HL-60 (cell line): ENCODE results near the gene SETBP1.

Experiments used
- POLR2AphosphoS5 ChIP-seq: IDR thresholded peaks from 2 replicates; pipeline ENCODE4 v1.6.1; 2012; ENCODE audit warnings: low read depth
- TF ChIP-seq, protein P1 (sequence below): IDR thresholded peaks from 2 replicates; pipeline ENCODE4 v1.6.1; 2012; ENCODE audit warnings: low read depth; ENCODE audit not compliant: insufficient replicate concordance
- TF ChIP-seq, protein P2 (sequence below): IDR thresholded peaks from one replicate; pipeline ENCODE4 v1.5.1; 2011; ENCODE audit warnings: low read length, control low read depth, inconsistent platforms; ENCODE audit not compliant: insufficient read depth

DNA sequence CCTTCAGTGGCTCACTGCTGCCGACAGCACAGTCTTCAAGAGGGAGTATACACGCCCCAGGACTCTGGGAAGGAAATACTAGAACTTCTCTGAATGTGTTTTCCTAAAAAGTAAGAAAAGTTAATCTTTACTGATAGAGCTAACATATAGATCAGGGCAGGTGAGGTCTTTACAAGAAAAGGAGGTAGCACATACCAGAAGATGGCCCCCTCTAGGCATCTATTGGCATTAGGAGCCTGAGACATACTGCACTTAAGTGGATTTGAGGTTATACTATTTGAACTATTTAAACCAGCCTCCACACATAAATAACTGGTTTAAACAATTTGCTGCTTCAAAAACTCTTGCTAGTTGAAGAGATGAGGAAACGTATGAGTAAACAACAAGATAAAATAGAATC lies 406.1 kb downstream of the SETBP1 start:
- TF ChIP-seq, protein P1, sequence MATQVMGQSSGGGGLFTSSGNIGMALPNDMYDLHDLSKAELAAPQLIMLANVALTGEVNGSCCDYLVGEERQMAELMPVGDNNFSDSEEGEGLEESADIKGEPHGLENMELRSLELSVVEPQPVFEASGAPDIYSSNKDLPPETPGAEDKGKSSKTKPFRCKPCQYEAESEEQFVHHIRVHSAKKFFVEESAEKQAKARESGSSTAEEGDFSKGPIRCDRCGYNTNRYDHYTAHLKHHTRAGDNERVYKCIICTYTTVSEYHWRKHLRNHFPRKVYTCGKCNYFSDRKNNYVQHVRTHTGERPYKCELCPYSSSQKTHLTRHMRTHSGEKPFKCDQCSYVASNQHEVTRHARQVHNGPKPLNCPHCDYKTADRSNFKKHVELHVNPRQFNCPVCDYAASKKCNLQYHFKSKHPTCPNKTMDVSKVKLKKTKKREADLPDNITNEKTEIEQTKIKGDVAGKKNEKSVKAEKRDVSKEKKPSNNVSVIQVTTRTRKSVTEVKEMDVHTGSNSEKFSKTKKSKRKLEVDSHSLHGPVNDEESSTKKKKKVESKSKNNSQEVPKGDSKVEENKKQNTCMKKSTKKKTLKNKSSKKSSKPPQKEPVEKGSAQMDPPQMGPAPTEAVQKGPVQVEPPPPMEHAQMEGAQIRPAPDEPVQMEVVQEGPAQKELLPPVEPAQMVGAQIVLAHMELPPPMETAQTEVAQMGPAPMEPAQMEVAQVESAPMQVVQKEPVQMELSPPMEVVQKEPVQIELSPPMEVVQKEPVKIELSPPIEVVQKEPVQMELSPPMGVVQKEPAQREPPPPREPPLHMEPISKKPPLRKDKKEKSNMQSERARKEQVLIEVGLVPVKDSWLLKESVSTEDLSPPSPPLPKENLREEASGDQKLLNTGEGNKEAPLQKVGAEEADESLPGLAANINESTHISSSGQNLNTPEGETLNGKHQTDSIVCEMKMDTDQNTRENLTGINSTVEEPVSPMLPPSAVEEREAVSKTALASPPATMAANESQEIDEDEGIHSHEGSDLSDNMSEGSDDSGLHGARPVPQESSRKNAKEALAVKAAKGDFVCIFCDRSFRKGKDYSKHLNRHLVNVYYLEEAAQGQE: no peak
- TF ChIP-seq POLR2AphosphoS5: no peak
- TF ChIP-seq, protein P2, sequence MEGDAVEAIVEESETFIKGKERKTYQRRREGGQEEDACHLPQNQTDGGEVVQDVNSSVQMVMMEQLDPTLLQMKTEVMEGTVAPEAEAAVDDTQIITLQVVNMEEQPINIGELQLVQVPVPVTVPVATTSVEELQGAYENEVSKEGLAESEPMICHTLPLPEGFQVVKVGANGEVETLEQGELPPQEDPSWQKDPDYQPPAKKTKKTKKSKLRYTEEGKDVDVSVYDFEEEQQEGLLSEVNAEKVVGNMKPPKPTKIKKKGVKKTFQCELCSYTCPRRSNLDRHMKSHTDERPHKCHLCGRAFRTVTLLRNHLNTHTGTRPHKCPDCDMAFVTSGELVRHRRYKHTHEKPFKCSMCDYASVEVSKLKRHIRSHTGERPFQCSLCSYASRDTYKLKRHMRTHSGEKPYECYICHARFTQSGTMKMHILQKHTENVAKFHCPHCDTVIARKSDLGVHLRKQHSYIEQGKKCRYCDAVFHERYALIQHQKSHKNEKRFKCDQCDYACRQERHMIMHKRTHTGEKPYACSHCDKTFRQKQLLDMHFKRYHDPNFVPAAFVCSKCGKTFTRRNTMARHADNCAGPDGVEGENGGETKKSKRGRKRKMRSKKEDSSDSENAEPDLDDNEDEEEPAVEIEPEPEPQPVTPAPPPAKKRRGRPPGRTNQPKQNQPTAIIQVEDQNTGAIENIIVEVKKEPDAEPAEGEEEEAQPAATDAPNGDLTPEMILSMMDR: no peak
